Inflammatory macrophage treated with lipopolysaccharide for 1 hour (primary cell): ENCODE measurements around the gene RPL21.
"Not testable (repeated sequence)": the region's sequence is repeated elsewhere in the genome, so short reads cannot be mapped to it uniquely, and the experiment has no call there.

Experiments used
- DNase-seq, 2 donors: peaks; one replicate each; pipeline ENCODE4 v3.0.0-alpha.2; 2020 to 2022

RPL21 gene

GRCh38 chr13:27251166-27252091 lies at the start of gene RPL21:
Gene RPL21, plus strand, starts transcription at chr13:27251558. Its CDS starts 2,219 bp downstream, at chr13:27253777.
- peak; percentile 92 to 98 for DNase-seq

DNA sequence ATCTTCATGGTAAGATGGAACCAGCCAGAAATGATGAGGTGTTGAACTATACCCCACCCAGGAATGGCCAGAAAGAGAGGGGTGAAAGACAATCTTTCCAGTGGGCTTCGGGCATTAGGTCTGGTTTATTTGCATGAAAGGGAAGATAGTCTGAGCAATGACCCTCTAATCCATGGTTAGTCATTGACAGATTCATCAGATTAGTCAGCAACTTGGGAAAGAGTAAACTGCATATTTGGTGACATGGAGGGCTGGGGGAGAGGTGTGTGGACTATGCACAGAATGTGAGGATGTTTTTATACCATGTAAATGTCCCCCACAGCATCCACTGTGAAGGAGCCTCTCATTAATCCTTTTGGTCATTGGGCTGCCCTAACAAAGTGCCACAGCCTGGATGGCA lies 49.7 kb upstream of the RPL21 start:
- DNase-seq, result no peak

DNA sequence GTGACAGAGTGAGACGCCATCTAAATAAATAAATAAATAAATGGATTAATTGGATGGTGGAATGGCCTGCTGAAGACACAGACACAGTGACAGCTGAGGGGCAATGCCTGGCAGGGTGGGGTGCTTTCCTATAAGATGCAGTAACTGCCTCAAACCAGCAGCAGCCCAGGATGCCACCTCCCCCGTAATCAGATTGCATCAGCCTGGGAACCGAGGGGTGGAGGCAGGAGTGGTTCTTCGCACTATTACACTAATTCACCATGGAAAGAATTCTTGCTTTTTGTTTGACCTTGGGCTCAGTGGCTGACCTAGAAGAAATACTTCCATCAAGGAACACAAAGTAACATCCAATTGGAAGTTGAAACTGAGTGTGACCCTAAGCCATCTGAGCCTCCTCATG lies 48.2 kb upstream of the RPL21 start:
- DNase-seq, result no peak

- no peak for DNase-seq
Observed at GRCh38 chr13:27203854-27204253, 47.5 kb upstream of the RPL21 start.

DNA sequence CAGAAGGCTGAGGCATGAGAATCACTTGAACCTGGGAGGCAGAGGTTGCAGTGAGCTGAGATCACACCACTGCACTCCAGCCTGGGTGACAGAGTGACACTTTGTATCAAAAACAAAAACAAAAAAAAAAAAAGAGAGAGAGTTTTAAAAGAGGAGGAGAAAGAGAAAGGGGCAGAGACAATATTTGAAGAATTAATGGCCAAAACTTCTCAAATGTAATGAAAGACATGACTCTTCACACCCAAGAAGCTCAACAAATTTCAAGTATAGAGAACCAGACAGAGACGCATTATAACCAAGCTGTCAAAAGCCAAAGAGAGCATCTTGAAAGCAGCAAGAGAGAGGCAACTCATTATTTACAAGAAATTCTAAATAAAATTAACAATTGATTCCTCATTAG lies 42.8 kb upstream of the RPL21 start:
- DNase-seq, result no peak

DNA sequence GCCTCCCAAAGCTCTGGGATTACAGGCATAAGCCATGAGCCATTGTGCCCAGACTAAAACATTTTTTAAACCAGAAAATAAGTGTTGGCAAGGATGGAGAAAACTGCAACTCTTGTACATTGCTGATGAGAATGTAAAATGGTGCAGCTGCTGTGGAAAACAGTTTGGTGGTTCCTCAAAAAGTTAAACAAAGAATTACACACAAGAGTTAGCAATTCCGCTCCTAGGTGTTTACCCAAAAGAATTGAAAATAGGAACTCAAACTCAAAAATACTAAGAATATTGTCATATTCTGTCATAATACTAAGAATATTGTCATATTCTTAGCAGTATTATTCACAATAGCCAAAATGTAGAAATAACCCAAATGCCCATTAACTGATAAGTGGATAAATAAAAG lies 40.1 kb upstream of the RPL21 start:
- DNase-seq, result no peak

DNA sequence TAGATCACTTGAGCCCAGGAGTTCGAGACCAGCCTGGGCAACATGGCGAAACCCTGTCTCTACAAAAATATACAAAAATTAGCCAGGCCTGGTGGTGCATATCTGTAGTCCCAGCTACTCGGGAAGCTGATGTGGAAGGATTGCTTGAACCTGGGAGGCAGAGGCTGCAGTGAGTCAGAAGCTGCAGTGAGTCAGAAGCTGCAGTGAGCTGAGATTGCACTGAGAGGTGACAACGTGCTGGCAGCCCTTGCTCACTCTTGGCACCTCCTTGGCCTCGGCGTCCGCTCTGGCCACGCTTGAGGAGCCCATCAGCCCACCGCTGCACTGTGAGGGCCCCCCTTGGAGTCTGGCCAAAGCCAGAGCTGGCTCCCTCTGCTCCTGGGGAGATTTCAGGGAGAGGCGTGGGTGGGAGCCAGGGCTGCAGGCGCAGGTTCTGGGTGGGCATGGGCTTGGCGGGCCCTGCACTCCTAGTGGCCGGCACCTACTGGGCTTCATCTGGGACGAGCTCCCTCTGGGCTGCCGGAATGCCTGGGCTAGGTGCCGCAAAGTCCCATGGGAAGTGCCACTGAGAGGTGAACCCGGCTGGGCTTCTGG lies 39.5 kb upstream of the RPL21 start:
- no peak for DNase-seq

DNA sequence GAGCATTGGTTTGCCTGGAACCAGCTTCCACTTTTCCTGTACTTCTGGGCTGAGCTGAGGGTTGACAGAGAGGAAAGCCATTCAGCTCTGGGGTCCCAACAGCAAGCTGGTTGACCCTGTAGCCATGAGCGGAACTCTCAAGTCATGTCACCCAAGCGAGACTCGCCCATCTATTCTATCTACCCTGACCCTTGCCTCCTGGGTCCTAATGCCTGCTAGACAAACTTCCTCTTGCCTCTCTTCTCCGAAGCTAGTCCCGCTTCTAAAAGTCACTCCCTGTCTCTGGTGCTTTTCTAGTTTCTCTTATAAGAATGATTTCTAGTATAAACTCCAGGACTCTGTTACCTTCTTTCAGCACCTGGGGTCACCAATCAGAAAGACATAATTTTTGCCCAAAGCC lies 38.0 kb upstream of the RPL21 start:
- not testable (repeated sequence) for DNase-seq

- DNase-seq, result peak; percentile 63 to 83
Observed at GRCh38 chr13:27217791-27218190, 33.6 kb upstream of the RPL21 start.

DNA sequence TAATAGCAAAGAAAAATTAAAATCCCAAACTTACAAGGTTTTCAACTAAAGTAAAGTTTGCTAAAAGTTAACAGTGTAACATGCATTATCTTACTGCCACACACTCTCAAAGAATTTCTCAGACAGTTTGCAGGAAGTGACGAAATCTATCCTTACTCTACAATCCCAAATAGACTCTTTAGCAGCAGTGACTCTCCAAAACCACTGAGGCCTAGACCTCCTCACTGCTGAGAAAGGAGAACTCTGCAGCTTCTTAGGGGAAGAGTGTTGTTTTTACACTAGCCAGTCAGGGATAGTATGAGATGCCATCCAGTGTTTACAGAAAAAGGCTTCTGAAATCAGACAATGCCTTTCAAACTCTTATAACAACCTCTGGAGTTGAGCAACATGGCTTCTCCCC lies 32.5 kb upstream of the RPL21 start:
- DNase-seq, result peak; percentile 45 to 51

- DNase-seq, result no peak
Observed at GRCh38 chr13:27219611-27220010, 31.7 kb upstream of the RPL21 start.

DNA sequence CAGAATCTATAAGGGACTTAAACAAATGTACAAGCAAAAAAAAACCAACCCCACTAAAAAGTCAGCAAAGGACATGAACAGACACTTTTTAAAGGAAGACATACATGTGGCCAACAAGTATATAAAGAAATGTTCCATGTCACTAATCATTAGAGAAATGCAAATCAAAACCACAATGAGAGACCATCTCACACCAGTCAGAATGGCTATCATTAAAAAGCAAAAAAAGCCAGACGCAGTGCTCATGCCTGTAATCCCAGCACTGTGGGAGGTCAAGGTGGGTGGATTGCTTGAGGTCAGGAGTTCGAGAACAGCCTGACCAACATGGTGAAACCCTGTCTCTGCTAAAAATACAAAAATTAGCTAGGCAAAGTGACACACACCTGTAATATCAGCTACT lies 29.3 kb upstream of the RPL21 start:
- not testable (repeated sequence) for DNase-seq

GRCh38 chr13:27226991-27227390 lies 24.4 kb upstream of the RPL21 start:
- DNase-seq, result no peak

DNA sequence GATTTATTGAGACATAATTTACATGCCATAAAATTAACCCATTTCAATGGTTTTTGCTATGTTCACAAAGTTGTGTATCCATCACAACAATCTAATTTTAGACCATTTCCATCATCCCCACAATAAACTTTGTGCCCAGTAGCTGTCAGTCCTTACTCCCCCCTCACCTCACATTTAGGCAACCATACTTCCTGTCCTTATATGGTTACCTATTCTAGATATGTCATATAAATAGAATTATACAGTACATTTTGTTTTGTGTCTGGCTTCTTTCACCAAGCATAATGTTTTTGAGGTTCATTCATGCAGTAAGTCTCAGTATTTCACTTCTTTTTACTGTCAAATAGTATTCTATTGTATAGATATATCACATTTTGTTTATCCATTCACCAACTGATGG lies 23.2 kb upstream of the RPL21 start:
- no peak for DNase-seq

GRCh38 chr13:27229642-27230041 lies 21.7 kb upstream of the RPL21 start:
- DNase-seq, result no peak

GRCh38 chr13:27233964-27234363 lies 17.4 kb upstream of the RPL21 start:
- no peak for DNase-seq

GRCh38 chr13:27236478-27236877 lies 14.9 kb upstream of the RPL21 start:
- peak; percentile 46 to 61 for DNase-seq

DNA sequence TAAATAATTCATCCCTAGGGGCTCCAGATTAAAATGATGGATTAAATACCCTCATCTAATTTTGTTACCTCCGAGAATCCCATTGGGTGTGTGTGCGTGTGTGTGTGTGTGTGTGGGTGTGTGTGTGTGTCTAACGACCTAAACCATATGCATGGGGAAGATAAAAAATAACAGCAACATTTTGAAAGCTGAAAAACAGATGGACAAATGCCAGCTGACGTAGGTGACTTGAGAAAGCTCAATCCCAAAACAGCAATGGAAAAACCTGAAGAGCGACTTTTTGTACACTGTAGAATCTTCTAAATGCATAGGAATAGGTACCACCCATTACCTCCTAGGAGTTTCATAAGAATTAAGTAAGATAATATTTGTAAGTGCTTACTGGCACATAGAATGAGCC lies 8.7 kb upstream of the RPL21 start:
- DNase-seq, result no peak

DNA sequence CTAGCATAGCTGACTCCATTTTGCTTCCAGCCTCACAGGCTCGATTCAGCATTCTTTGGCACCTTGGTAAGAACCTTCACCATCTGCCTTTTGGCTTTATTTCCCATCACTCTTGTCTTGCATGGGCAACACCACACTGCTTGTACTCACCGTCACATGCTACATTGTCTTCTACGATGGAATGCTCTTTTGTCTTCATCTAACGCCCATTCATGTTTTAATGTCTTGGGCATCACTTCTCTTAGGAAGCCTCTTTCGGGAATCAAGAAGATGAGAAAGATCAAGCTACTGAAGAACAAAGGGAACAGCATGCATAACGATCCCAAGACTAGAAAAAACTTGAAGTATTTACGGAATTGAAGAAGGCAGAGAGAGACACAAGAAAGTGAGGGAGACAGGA lies 5.7 kb upstream of the RPL21 start:
- no peak for DNase-seq

DNA sequence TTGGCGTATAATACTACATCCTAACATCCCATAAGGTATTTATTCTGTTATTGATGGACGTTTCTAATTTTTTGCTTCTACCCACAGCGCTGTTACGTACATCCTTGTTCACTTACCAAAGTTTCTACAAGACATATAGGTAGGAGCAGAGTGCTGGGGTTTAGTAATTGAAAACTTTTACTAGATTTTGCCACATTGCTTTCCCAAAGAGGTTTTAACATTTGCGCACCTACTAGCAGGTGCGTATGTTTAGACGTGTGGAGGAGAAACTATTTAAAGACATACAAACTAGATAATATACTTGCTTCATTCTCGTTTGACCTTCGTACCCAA lies 559 bp upstream of the RPL21 start:
- no peak for DNase-seq

- no peak for DNase-seq
Observed at GRCh38 chr13:27252467-27252866, 1.1 kb downstream of the RPL21 start.

- no peak for DNase-seq
Observed at GRCh38 chr13:27257233-27257568, 5.8 kb downstream of the RPL21 start.

DNA sequence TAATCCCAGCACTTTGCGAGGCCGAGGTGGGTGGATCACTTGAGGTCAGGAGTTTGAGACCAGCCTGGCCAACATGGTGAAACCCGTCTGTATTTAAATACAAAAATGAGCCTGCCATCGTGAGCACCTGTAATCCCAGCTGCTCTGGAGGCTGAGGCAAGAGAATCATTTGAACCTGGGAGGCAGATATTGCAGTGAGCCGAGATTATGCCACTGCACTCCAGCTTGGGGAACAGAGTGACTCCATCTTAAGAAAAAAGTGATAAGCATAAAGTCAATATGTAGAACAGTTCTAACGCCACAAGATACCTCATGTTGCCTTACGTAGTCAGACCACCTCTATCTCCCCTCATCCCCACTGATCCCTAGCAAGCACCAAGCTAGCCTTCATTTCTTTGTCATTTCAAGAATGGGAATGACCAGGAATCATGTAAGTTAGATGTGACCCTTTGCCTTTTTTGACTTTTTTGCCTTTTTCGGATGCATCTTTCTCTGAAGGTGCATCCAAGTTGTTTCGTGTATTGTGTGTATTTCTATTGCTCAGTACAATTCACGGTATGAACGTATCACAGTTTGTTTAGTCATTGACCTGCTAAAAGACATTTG lies 6.4 kb downstream of the RPL21 start:
- no peak for DNase-seq

GRCh38 chr13:27258637-27259386 lies 7.5 kb downstream of the RPL21 start:
- no peak for DNase-seq
